Testis (tissue), 3 donors: Measurements from ENCODE around the gene CHRM2. TPM values are rescaled to one million over a fixed set of nuclear protein-coding genes. Genes with fewer than 3 reads are reported as not detected.

Experiments used
- DNase-seq: peaks from one replicate; pipeline ENCODE4 v3.0.0-alpha.2; 2019
- H3K27ac ChIP-seq, 2 donors: fragments of 200-600 bp; sonication (generic); one replicate each; pipeline ENCODE4 v1.5.1; 2019
- H3K27me3 ChIP-seq: fragments of 200-600 bp; sonication (generic); one replicate; pipeline ENCODE4 v1.5.1; 2019
- H3K36me3 ChIP-seq: fragments of 200-600 bp; sonication (generic); one replicate; pipeline ENCODE4 v1.5.1; 2017; ENCODE audit warnings: low read depth; ENCODE audit errors: missing control alignments
- H3K4me1 ChIP-seq: fragments of 200-600 bp; sonication (generic); one replicate; pipeline ENCODE4 v1.5.1; 2019
- H3K4me3 ChIP-seq, 2 donors: fragments of 200-600 bp; sonication (generic); one replicate each; pipeline ENCODE4 v1.5.1; 2017 to 2019
- H3K9me3 ChIP-seq: fragments of 200-600 bp; sonication (generic); one replicate; pipeline ENCODE4 v1.5.1; 2017
- CTCF ChIP-seq, 3 experiments: fragments of 450-650 bp in 2 of 3; fragments of 200-600 bp in 1 of 3; sonication (generic) in 1 of 3; IDR thresholded peaks; one replicate each; pipeline ENCODE4 v1.5.1; 2016 to 2019; ENCODE audit warnings: antibody characterized with exemption in 3 of 3, mild to moderate bottlenecking in 2 of 3, moderate library complexity in 1 of 3
- POLR2A ChIP-seq: fragments of 450-650 bp; IDR thresholded peaks from one replicate; pipeline ENCODE4 v1.6.1; 2017; ENCODE audit warnings: antibody characterized with exemption, mild to moderate bottlenecking, moderate library complexity
- WGBS, 2 donors: methylation state at CpG; one replicate each; pipeline ENCODE4 v1.1.5; 2018; 5-methylcytosine and 5-hydroxymethylcytosine counted together
- intact Hi-C: fragments of 100-400 bp; cut with DNase I; formaldehyde crosslinking; loops from one replicate; pipeline ENCODE4 v1.15.1; 2023; ENCODE audit warnings: low total_unique reads
- polyA plus RNA-seq: library from polyadenylated mRNA; stranded (reverse); fragments of 350-450 nt; fragmentation: Illumina TruSeq; extraction: RNeasy Lipid Tissue Mini Kit (QIAGEN cat#74804); gene quantifications from one replicate; pipeline ENCODE4 v1.2.3, GENCODE V29; 2014; ENCODE audit warnings: low read depth, low replicate concordance; ENCODE audit not compliant: insufficient read depth
- total RNA-seq, 2 donors: library from RNA; depleted of rRNA; stranded (reverse); fragments of >200 nt; gene quantifications; one replicate each; pipeline ENCODE4 v1.2.3, GENCODE V29; 2016

Gene CHRM2
- total and polyA plus RNA-seq, 3 donors from 2014 or later, result 0.31 to 1.7 (median 0.55) TPM

GRCh38 chr7:137009404-137009803 lies 141.0 kb downstream of the CHRM2 start:
- no peak for TF ChIP-seq CTCF (IDR thresholded peaks at IDR 0.05)
- TF ChIP-seq POLR2A, result no peak

GRCh38 chr7:137015015-137015414 lies 146.6 kb downstream of the CHRM2 start:
- Histone ChIP-seq H3K27ac (no peak overlapping the region), H3K9me3 (no peaks in the 10 kb centered on the region), H3K4me1 (no peaks in the 10 kb centered on the region), H3K36me3 (no peaks in the 10 kb centered on the region), H3K4me3 (no peak overlapping the region), H3K27me3 (no peaks in the 10 kb centered on the region)
- TF ChIP-seq POLR2A (no peak), CTCF (IDR thresholded peaks at IDR 0.05) (no peak)
- DNase-seq, result no peak
- intact Hi-C loops, result no loop called here
- 97 to 100% methylated on average over 3 of the region's 3 CpGs for WGBS, 2 donors

More at GRCh38 chr7:137009404-137009803, 141.0 kb downstream of the CHRM2 start:
- Histone ChIP-seq H3K9me3 (no peaks in the 10 kb centered on the region), H3K4me1 (no peaks in the 10 kb centered on the region), H3K27me3 (no peaks in the 10 kb centered on the region), H3K4me3 (no peak overlapping the region), H3K27ac (no peak overlapping the region), H3K36me3 (no peaks in the 10 kb centered on the region)
- intact Hi-C loops, result no loop called here
- DNase-seq, result no peak

DNA sequence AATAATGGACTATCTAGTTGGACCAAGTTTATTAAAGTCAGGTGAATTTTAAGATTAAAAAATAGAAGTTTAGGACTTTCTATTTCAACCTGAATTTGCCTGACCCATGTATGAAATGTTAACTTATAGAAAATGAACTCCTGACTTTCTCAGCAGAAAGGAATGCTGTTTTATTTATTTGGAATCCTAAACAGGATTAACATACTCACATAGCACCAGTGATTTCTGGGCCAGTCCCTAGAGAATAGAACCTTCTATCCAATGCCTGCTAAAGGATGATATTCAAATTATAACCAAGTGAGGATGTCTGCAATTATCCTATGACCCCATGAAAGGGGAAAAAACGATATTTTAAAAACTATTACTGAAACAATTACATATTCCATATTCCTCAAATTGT lies 148.8 kb downstream of the CHRM2 start:
- 76 to 88% methylated on average over 1 of the region's 1 CpG for WGBS, 2 donors
- no peak overlapping the region for H3K27ac ChIP-seq
- no peak overlapping the region for H3K4me3 ChIP-seq
- TF ChIP-seq CTCF (IDR thresholded peaks at IDR 0.05), result no peak
- no peak for TF ChIP-seq POLR2A
- no peaks in the 10 kb centered on the region for H3K36me3 ChIP-seq
- intact Hi-C loops, result no loop called here
- H3K9me3 ChIP-seq, result no peaks in the 10 kb centered on the region
- no peaks in the 10 kb centered on the region for H3K27me3 ChIP-seq
- no peaks in the 10 kb centered on the region for H3K4me1 ChIP-seq
- DNase-seq, result no peak

DNA sequence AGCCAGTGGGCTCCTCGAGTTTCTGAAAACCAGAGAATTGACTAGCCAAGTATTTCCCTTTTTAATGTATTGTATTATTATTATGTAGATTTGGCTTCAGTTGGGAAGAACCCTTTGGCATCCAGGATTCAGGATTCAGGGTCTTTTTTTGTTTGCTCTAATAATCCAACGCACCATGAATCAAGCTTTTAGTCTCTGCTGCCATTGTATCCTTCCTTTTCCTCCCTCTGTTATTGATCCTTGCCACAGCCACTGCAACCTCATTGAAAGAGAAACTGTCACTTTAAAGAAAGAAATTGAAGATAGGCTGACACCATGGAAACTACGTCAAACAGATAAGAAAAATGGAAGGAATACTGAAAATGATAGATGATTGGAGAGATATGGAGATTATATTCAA lies 150.0 kb downstream of the CHRM2 start:
- H3K27ac ChIP-seq, result no peak overlapping the region
- no peaks in the 10 kb centered on the region for H3K9me3 ChIP-seq
- TF ChIP-seq CTCF (IDR thresholded peaks at IDR 0.05), result no peak
- 74 to 81% methylated on average over 3 of the region's 3 CpGs for WGBS, 2 donors
- H3K27me3 ChIP-seq, result no peaks in the 10 kb centered on the region
- intact Hi-C loops, result no loop called here
- no peaks in the 10 kb centered on the region for H3K4me1 ChIP-seq
- H3K4me3 ChIP-seq, result no peak overlapping the region
- H3K36me3 ChIP-seq, result no peaks in the 10 kb centered on the region
- DNase-seq, result no peak

DNA sequence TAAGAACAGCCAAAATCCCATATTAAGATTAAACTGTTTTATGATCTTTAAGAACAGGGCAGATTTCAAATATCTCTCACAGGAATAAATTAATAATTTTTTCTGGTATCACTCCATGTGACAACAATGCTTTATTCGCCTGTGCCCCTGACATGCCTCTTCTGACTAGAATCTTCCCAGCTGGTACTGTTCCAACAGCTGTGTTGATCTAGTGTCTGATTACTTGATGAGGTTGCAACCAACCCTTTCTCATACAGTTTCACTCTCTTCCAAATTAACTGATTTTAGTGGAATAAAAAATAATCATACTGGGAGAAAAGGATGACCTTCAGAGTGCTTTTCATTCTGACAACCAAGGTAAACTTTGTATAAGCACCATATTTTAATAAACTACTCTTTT lies 151.9 kb downstream of the CHRM2 start:
- DNase-seq, result no peak
- Histone ChIP-seq H3K27me3 (no peaks in the 10 kb centered on the region), H3K27ac (no peak overlapping the region), H3K36me3 (no peaks in the 10 kb centered on the region), H3K4me3 (no peak overlapping the region), H3K9me3 (no peaks in the 10 kb centered on the region), H3K4me1 (no peaks in the 10 kb centered on the region)
- intact Hi-C loops, result no loop called here
- no peak for TF ChIP-seq CTCF (IDR thresholded peaks at IDR 0.05)
- WGBS, 2 donors, result 89 to 92% methylated on average over 1 of the region's 1 CpG
